Ishikawa (cell line): ENCODE results near the gene CYP2W1.

Source experiments
- CEBPB ChIP-seq: IDR thresholded peaks from 2 replicates; pipeline ENCODE4 v1.6.1; 2012
- CREB1 ChIP-seq: IDR thresholded peaks from 2 replicates; pipeline ENCODE4 v1.6.1; 2012; ENCODE audit warnings: low read depth
- EGR1 ChIP-seq: IDR thresholded peaks from 2 replicates; pipeline ENCODE4 v1.6.1; 2012
- EP300 ChIP-seq: IDR thresholded peaks from 2 replicates; pipeline ENCODE4 v1.6.1; 2012; ENCODE audit warnings: borderline replicate concordance
- FOXM1 ChIP-seq: IDR thresholded peaks from 2 replicates; pipeline ENCODE4 v1.6.1; 2012; ENCODE audit warnings: low read depth, borderline replicate concordance
- NFIC ChIP-seq: IDR thresholded peaks from 2 replicates; pipeline ENCODE4 v1.6.1; 2012
- RAD21 ChIP-seq: IDR thresholded peaks from 2 replicates; pipeline ENCODE4 v1.6.1; 2012; ENCODE audit warnings: low read depth
- REST ChIP-seq: IDR thresholded peaks from 2 replicates; pipeline ENCODE4 v1.6.1; 2012; ENCODE audit warnings: low read depth, mild to moderate bottlenecking
- TAF1 ChIP-seq: IDR thresholded peaks from 2 replicates; pipeline ENCODE4 v1.6.1; 2012; ENCODE audit warnings: low read depth, mild to moderate bottlenecking
- TCF12 ChIP-seq: IDR thresholded peaks from 2 replicates; pipeline ENCODE4 v1.6.1; 2012; ENCODE audit warnings: low read depth
- TEAD4 ChIP-seq: IDR thresholded peaks from 2 replicates; pipeline ENCODE4 v1.6.1; 2012
- USF1 ChIP-seq: IDR thresholded peaks from 2 replicates; pipeline ENCODE4 v1.6.1; 2012
- YY1 ChIP-seq: IDR thresholded peaks from 2 replicates; pipeline ENCODE4 v1.6.1; 2012; ENCODE audit warnings: low read depth
- ZBTB7A ChIP-seq: IDR thresholded peaks from 2 replicates; pipeline ENCODE4 v1.6.1; 2012; ENCODE audit warnings: low read depth
- TF ChIP-seq, protein P1 (sequence below): IDR thresholded peaks from 2 replicates; pipeline ENCODE4 v1.6.1; 2012

Gene CYP2W1

DNA sequence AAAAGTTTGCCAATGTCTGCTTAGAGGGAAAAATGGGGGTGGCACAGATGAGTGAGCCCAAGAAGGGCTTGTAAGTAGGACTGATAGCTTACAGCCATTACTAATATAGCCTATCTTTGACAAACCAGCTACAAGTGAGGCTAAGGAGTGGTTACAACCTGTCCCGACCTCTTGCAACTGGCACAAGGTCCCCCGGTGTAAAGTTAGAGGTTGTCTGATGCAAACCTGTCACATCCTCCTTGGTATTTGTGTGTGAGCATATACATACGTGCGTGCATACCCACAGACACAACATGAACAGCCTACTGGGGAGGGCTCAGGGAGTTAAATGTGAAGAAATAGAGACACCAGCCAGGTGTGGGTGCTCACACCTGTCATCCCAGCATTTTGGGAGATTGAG lies 43.1 kb upstream of the CYP2W1 start:
- TF ChIP-seq ZBTB7A (no peak), USF1 (no peak)

DNA sequence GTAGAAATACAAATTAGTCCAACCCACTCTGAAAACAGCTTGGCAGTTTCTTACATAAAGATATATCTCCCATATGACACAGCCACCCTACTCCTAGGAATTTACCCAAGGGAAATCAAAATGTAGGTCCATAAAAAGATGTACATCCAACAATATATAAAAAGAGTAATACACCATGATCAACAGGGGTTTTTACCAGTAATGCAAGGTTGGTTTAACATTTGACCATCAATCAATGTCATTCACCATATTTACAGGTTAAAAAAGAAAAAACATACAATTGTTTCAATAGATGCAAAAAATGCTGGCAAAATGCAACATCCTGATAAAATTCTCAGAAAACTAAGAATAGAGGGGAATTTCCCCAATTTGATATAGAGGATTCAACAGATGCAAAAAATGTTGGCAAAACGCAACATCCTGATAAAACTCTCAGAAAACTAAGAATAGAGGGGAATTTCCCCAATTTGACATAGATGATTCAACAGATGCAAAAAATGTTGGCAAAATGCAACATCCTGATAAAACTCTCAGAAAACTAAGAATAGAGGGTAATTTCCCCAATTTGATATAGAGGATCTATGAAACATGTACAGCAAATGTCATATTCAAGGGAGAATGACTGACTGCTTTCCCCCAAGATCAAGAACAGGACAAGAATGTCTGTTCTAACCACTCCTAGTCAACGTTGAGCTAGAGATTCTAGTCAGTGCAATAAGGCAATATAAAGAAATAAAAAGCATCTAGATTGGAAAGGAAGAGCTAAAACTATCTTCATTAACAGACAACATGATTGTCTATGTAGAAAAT lies 42.2 kb upstream of the CYP2W1 start:
- TF ChIP-seq ZBTB7A = no peak

DNA sequence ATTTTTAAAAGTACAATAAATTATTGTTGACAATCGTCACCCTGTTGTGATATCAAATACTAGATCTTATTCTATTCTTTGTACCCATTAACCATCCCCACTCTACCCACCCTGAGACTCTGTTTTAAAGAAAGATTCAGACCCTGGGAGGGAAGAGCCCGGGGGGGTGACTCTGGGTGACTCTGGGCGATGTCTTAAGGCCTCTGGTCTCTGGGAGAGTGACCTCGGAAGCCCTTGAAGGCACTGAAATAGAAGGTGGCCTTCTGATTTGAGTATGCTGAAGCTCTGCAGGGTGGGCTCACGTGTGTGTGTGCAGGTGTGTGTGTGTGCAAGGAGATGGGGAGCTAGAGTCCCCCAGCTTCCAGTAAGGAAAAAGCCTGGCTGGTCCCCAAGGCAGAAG lies 38.2 kb upstream of the CYP2W1 start:
- no peak for TF ChIP-seq ZBTB7A
- TF ChIP-seq YY1 = no peak
- TF ChIP-seq, protein P1, sequence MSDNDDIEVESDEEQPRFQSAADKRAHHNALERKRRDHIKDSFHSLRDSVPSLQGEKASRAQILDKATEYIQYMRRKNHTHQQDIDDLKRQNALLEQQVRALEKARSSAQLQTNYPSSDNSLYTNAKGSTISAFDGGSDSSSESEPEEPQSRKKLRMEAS = no peak
- no peak for TF ChIP-seq EP300
- no peak for TF ChIP-seq NFIC
- TF ChIP-seq REST = no peak
- no peak for TF ChIP-seq EGR1
- TF ChIP-seq CREB1 = no peak
- no peak for TF ChIP-seq TEAD4
- TF ChIP-seq TAF1 = no peak
- no peak for TF ChIP-seq RAD21
- no peak for TF ChIP-seq CEBPB
- no peak for TF ChIP-seq FOXM1
- no peak for TF ChIP-seq TCF12

GRCh38 chr7:945147-945555 lies 37.8 kb upstream of the CYP2W1 start:
- TF ChIP-seq CEBPB (no peak), TEAD4 (peak; percentile 69), NFIC (peak; percentile 61; the same call in 1 of the 2 replicates), TCF12 (no peak), EP300 (peak; percentile 82), FOXM1 (peak; percentile 73), USF1 (0 out of 2 replicates have a peak, but pooled peaks have one; percentile 20), REST (no peak), ZBTB7A (peak; percentile 97), EGR1 (peak; percentile 85), RAD21 (no peak), TAF1 (no peak), YY1 (no peak)
- TF ChIP-seq, protein P1 = no peak; the same call in none of the 2 replicates

- TF ChIP-seq, protein P1 = peak; percentile 63
- TF ChIP-seq TEAD4 = peak; percentile 88
- peak; percentile 43; the same call in 1 of the 2 replicates for TF ChIP-seq FOXM1
- TF ChIP-seq TCF12 = peak; percentile 90
- TF ChIP-seq CREB1 = no peak
- no peak for TF ChIP-seq RAD21
- TF ChIP-seq CEBPB = no peak
- TF ChIP-seq ZBTB7A = peak; percentile 82
- TF ChIP-seq NFIC = peak; percentile 52
- no peak for TF ChIP-seq REST
- 0 out of 2 replicates have a peak, but pooled peaks have one; percentile 57 for TF ChIP-seq EGR1
- no peak for TF ChIP-seq TAF1
- peak; percentile 83 for TF ChIP-seq EP300
- peak; percentile 72 for TF ChIP-seq YY1
- peak; percentile 50 for TF ChIP-seq USF1
These were observed 37.3 kb upstream of the CYP2W1 start for GRCh38 chr7:945556-946255.
